Inflammatory macrophage (primary cell): ENCODE data around the gene CMTM1.

Source experiments
- DNase-seq, 2 donors: peaks; one replicate each; pipeline ENCODE4 v3.0.0-alpha.2; 2020 to 2022
- total RNA-seq, 18 experiments: gene quantifications; one replicate each; lab custom pipeline; 2026; ENCODE audit warnings: mixed read lengths in 6 of 18, inconsistent platforms in 2 of 18; lab: John Stamatoyannopoulos, UW

The CMTM1 gene
- total RNA-seq, result 0.12 to 2.1 (median 1.2) reads per million in 18 experiments

GRCh38 chr16:66566051-66566901, at the start of gene CMTM1:
Gene CMTM1, plus strand, starts transcription at chr16:66566439. Its CDS starts 75 bp downstream, at chr16:66566514.
- no peak for DNase-seq

DNA sequence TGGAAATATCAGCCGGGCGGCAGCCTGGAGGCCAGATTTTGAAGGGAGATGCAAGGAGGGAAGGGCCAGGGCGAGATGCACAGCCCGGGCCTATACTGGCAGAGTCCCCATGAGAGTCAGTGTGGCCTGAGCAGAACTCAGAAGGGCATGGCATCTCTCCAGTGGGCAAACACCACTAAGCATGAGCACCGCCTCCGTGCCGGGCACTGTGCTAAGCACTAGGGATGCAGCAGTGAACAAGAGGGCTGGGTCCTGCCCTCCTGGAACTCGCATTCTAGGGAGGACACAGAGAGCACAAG, 49.8 kb upstream of the CMTM1 start:
- no peak for DNase-seq

GRCh38 chr16:66516808-66517585, 49.2 kb upstream of the CMTM1 start:
- peak; percentile 98 to 99 for DNase-seq

DNA sequence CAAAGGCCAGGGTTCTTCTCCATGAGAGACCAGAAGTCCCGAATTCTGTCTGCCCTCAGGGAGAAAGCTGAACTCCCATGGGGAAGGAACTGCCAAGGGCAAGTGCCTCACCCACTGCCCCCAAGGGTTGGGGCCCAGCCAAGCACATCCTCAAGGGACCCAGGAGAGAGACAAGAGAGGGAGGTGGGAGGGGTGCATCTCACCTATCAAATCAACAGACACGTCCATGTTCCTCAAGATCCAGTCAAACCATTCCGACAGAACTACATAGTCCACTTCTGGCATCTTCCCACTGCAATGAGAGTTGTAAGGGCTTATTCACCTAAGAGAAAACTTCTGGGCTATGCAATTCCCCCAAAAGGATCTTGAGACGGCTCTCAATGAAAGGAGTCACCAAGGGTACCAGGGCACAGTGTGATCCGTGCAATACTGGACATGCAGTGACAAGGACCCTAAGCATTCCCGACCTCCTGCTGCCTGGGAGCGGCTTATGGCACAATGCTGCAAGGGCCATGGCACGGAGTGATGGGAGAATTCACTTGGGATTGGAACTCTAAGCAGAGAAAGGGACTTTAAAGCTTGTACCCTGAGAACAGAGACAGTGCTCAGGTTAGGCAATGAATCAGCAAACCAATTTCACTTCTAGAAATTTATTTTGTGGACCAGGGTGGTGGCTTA, 48.5 kb upstream of the CMTM1 start:
- peak in 1 of 2 donors; percentile 49 for DNase-seq

- DNase-seq, result peak in 1 of 2 donors; percentile 42
These were observed 46.5 kb upstream of the CMTM1 start for GRCh38 chr16:66519482-66520373.

DNA sequence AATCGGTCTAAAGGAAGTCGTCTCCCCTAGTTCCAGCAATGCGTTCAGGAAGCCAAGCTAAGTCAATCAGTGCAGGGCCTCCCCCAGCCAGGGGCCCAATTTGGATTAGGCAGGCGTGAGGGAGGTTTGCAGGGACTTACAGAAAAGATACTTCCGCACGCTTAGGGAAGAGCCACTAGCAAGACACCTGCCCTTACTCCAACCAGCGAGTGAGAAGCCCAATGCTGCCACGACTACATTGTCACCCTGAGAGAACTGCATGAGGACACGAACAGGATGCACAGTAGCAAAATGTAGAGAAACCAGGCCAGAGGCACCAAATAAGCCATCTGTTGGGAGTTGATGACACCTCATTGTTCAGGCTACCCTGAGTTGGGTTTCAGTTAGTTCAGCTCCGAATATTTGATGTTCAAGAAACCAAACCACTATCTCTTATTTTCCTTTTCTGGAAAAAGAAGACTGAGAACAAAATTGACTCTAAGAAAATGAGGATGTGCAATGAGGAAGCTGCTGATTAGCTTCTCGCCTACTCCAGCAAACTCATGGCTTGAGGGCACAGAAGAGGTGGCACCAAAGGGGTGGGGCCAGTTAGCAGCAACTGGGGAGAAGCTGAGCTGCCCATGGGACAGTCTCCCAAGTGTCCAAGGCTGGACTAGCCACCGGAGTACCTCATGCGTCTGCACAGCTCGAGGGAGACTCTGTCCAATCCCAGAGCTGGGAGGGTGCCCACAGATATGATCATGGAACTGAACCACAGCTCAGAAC, 45.7 kb upstream of the CMTM1 start:
- DNase-seq, result peak; percentile 95 to 97

GRCh38 chr16:66521252-66521713, 45.0 kb upstream of the CMTM1 start:
- peak; percentile 78 to 93 for DNase-seq

DNA sequence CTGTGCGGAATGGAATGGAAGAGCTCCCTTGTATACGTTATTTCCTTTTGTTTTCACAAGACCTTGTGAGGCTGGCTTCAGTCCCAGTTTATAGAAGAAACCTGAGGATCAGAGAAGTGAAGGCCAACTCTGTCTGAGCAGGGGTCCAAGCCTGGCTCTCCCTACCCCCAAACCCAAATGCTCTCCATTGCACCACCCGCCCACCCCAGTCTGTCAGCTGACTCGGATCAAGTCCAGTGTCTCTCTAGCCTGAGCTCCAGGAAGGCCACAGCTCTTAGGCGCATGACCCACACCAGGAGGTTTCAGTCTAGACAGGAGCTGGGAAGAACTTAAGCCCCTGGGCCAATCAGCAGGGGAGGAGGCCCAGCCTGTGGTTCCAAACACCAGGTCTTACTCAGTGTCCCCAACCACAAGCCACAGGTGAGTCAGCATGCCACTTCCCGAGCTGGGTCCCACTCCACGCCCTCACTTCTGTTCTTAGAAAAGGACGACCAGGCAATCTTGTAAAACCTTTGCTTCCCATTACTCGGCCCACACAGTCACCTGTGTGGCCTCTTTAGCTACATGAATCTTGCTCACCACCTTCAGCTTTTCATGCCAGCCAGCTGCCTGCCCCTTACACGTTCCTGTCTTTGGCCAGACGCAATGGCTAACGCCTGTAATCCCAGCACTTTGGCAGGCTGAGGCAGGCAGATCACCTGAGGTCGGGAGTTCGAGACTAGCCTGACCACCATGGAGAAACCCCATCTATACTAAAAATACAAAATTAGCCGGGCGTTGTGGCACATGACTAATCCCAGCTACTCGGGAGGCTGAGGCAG, 44.1 kb upstream of the CMTM1 start:
- DNase-seq, result peak; percentile 94 to 99

- no peak for DNase-seq
These were observed 43.2 kb upstream of the CMTM1 start for GRCh38 chr16:66522816-66523590.

GRCh38 chr16:66523861-66524354, 42.3 kb upstream of the CMTM1 start:
- no peak for DNase-seq

DNA sequence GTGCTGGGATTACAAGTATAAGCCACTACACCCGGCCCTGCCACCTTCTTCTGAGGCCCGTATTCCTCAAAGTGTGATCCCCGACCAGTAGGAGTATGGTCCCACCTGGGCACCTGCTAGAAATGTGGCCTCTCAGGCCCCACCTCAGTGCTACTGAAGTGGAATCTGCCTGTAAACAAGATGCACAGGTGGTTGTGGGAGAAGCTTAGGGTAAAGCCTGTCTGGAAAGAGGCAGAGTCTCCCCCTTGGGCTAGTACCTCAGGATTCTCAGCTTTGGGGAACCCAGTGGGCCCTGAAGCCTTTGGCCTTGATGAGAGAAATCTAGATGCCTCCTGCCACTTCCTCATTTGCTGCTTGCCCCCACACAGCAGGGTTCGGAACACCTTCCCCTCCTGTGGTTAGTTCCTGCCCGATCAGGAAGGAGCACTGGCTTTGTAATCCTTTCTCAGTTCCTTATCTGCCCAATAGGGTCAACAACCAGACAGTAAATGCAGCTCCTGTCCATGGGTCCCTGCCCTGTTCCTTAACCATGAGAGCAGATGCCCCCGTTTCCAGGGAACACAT, 41.6 kb upstream of the CMTM1 start:
- peak; percentile 94 to 96 for DNase-seq

DNA sequence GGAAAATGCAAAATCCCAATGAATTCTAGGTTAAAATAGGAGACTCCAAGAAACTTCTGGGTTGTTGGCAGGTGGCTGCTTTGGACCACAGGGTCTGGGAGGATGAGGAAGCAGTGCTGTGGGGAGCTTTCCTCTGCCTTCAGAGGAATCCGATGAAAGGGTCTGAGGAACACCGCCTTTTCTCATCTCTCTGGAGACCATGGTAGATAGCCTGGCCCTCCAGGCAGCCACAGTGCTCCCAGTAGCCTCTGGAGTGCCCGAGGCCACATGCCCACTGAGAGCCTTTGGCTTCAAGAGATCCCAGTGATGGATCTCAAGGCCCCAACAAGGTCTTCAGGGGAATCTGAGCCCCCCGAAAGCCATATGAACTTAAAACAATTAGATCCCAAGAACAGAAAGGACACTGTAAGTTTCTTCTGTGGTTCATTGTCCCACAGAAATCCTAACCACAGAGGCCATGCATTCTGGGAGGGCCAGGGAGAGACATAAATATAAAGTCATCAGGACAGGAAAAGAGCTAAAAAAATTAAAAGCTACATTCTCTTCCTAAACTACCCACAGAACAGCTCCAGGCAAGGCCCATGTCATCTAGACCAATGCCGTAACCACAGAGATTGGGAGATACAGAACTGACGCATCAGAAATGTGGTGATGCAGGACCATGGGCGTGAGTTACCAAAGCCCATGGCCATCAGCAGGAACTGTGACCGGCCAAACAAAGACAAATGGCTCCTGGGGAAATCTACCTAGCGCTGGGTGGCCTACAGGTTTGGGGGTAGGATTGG, 40.7 kb upstream of the CMTM1 start:
- DNase-seq, result peak; percentile 89 to 92

GRCh38 chr16:66528294-66528693, 37.9 kb upstream of the CMTM1 start:
- no peak for DNase-seq

DNA sequence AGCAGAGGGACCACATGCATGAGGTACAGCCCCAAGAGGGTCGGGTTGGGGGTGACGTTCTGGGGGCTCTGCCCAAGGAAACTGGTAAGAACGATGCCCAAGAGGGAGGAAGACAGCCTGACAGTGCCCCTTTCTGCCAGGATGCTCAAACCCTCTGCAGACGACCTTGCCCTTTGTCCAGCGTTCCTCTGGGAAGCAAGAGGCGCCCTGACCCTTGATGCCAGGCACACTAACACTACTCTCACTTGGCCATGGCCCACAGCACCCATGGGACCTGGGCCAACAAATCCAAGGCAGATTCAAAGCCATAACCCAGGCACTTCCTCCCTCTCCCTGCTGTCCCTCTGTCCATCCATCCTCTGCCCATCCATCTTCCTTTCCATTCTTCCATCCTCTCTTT, 36.8 kb upstream of the CMTM1 start:
- no peak for DNase-seq

GRCh38 chr16:66534376-66534799, 31.9 kb upstream of the CMTM1 start:
- no peak for DNase-seq

DNA sequence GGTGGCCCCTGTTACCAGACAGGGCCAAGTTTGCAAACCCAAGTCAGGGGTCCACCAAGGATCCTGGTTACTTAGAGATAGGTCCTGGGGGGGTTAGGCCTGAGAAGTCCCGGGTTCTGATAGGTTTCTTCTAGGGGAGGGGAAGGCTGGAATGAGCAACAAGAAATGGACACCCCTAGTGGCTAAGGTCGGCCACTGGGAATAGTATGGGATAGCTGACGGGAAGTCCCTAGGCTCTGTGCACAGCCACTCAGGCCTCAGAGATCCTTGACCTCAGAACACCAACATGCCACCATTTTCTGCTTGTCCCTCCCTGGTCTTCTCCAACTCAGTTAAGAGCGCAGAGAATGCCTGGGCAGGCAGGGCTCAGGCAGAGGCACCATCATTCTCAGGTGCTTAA, 29.7 kb upstream of the CMTM1 start:
- no peak for DNase-seq

- DNase-seq, result no peak
These were observed 29.0 kb upstream of the CMTM1 start for GRCh38 chr16:66537236-66537635.

DNA sequence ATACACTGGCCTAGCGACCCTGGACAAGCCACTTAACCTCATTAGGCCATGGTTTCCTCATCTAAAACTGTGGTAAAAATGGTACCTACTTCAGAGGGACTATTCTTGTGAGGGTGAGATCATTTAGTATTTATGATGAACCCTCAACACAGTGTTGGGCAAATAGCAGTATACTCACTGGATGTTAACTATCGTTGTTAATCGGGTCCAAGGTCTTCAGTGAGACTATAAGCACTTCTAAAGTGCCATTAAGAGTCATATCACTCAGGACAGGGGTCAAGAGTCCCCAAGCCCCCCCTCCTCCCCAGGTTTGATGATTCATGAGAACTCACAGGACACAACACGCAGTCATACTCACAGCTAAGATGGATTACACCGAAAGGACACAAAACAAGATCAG, 27.3 kb upstream of the CMTM1 start:
- no peak for DNase-seq
